Erythroblast (primary cell): Measurements from ENCODE around the gene PIEZO2.

Source experiments
- DNase-seq, 2 experiments: peaks; one replicate each; lab custom pipeline; 2025; lab: John Stamatoyannopoulos, UW
- GATA1 ChIP-seq: IDR thresholded peaks from 2 replicates; pipeline ENCODE4 v1.6.1; 2011; ENCODE audit warnings: low read depth, mild to moderate bottlenecking, control low read depth, low read length, moderate library complexity
- POLR2A ChIP-seq: IDR thresholded peaks from 2 replicates; pipeline ENCODE4 v1.6.1; 2011; ENCODE audit warnings: mild to moderate bottlenecking, low read length

The PIEZO2 gene

DNA sequence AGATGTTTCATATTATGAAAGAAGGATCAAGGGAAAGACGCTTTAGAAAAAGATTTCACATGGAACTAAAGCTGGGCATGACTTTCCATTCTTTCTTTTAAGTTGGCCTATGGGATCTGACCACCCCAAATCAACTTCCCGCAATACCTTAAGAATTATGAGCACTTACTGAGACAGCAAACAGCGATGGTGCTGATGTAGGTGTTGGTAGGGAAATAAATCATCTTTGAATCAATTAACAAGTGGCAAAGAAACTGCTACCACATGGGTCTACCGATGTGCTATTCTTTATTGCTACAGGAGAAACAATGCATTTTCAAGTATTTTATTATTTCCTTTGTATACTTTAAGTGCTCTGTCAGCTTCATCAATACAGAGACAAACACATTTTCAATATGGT is 239.6 kb downstream of the PIEZO2 start:
- no peak for TF ChIP-seq GATA1
- no peak for TF ChIP-seq POLR2A
- no peak for DNase-seq

GRCh38 chr18:10908760-10909159 is 240.6 kb downstream of the PIEZO2 start:
- DNase-seq = no peak
- TF ChIP-seq POLR2A = no peak
- no peak for TF ChIP-seq GATA1

GRCh38 chr18:10907749-10908148 is 241.6 kb downstream of the PIEZO2 start:
- TF ChIP-seq GATA1 = no peak
- no peak for TF ChIP-seq POLR2A
- no peak for DNase-seq

GRCh38 chr18:10901329-10901728 is 248.0 kb downstream of the PIEZO2 start:
- no peak for TF ChIP-seq POLR2A
- no peak for TF ChIP-seq GATA1
- DNase-seq = no peak

DNA sequence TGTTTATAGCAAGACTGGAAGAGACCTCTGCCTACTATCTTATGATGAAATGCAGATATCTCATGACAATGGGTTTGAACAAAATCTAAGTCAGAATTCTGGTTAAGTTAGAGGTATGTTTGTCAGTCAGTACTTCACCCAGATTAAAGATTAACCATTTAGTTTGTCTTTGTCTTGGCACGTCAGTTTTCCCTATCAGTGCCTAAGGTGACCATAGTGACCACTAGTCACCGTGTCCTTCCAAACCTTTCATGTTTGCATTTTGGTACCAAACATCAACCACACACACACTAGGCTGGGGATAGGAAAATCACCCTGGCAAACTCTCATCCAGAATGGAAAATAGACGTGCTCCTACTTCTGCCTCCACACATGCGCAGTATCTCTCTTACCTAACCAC is 248.9 kb downstream of the PIEZO2 start:
- no peak for TF ChIP-seq GATA1
- TF ChIP-seq POLR2A = no peak
- no peak for DNase-seq

- DNase-seq = no peak
- TF ChIP-seq GATA1 = no peak
- no peak for TF ChIP-seq POLR2A
Observed at GRCh38 chr18:10899481-10899880, 249.9 kb downstream of the PIEZO2 start.

DNA sequence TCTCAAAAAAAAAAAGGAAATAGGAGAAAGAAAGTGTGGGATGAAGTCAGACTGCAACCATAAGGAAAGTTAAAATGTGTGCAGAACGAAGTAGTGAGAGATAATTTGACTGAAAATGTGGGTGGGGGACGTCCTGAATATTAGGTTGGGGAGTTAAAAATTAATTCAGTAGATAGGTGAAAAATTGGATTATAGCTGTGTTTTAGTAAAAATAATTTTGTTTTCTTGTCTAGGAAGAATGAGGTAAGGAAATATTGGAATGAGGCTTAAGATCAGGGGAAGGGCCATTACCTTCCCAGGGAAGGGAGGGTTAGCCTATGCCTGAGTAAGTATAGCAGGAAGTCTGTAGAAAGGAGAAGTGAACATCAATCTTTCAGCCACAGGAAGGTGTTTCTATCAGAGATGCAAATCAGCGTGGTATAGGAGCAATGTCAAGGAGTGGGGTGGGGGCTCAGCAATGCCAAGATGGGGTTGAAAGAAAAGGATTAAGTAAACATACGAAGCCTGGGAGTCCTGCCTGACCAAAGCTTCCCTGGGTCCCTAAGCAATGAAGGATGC is 250.9 kb downstream of the PIEZO2 start:
- DNase-seq = no peak
- TF ChIP-seq GATA1 = no peak
- TF ChIP-seq POLR2A = no peak

- DNase-seq = no peak
- TF ChIP-seq POLR2A (no peak), GATA1 (no peak)
Observed at GRCh38 chr18:10896851-10897250, 252.5 kb downstream of the PIEZO2 start.

DNA sequence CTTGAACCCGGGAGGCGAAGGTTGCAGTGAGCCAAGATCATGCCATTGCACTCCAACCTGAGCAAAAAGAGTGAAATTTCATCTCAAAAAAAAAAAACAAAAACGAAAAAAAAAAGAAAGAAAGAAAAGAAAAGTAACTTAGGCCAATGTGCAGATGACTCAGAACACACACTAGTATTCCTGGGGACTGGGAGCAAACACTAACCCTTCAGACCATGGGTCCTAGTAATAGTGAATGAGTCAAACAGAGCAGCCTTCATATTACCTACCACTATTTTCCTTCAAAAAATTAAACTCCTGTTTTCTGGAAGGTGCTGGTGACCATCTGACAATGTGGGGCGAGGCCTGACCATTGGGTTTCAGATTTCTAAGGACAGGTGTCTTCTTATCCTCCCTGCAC is 253.4 kb downstream of the PIEZO2 start:
- TF ChIP-seq GATA1 (no peak), POLR2A (no peak)
- no peak for DNase-seq

DNA sequence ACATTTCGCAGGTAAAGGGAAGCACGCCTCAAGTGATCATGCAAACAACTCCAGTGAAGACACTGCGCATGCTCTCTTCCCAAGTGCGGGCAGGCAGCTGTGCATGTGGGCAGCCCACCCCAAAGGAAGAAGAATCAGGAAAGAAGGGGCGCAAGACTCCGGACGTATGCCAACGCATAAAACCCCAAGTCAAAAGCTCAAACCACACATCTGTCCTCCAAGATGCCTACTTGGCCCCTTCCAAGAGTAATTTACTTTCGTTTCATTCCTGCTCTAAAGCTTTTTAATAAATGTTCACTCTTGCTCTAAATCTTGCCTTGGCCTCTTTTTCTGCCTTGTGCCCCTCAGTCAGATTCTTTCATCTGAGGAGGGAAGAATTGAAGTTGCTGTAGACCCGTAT is 254.9 kb downstream of the PIEZO2 start:
- no peak for TF ChIP-seq GATA1
- no peak for TF ChIP-seq POLR2A
- DNase-seq = no peak

DNA sequence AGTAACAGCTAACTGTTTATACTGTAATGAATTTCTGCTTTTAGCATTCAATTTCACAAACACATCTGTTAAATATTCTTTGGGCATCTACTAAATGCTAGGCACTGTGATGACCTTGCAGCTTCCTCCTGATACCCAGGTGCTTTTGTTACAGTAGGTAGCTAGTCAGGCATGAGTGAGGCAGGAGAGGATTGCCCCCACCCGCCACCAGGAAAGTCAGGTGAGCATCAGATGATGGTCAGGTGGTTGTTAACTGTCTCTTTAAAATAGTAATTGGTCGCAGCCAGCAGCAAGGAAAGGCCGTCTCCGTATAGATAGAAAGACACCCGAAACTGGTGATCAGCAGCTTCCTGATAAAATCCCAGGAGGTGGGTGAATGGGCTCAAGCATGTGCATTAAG is 255.6 kb downstream of the PIEZO2 start:
- no peak for TF ChIP-seq POLR2A
- TF ChIP-seq GATA1 = no peak
- DNase-seq = no peak

- DNase-seq = no peak
- no peak for TF ChIP-seq POLR2A
- TF ChIP-seq GATA1 = no peak
Observed at GRCh38 chr18:10893196-10893595, 256.2 kb downstream of the PIEZO2 start.

DNA sequence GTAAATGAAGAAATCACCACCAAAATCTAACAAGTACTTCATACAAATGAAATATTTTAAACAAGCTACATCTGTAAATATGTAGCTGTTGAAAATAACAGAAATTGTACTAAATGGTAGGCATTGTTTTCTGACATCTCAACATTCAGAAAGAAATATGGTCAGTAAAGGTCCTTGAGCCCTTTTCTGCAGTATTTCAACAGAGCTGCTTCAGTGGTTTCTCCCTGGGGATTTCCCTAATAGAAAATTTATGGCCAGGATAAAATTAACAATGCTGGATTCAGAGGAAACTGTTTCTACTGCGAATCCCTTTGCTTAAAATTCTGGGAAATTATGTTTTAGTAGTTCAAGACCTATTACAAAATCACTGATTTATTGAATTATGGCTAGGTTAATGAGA is 256.6 kb downstream of the PIEZO2 start:
- TF ChIP-seq POLR2A (no peak), GATA1 (no peak)
- no peak for DNase-seq

DNA sequence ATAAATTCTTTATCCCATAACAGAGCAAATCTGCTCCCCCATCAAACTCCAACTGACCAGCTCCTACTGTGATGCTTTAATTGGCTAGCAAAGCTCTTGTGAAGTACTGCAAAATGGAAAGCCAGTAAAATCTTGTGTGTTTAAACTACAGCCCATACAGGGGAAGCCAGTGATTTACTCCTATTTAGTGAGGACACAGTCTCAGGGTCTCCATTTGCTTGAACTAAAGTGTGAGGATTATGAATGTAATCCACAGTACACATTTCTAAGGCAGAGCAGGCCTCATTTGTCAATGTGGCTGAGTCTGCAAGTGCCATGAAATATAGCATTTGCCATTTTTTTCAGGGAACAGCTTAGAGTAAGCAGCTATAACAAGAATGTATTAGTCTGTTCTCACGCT is 259.3 kb downstream of the PIEZO2 start:
- DNase-seq = no peak
- TF ChIP-seq GATA1 (no peak), POLR2A (no peak)

GRCh38 chr18:10878703-10879102 is 270.7 kb downstream of the PIEZO2 start:
- DNase-seq = no peak
- TF ChIP-seq POLR2A (no peak), GATA1 (no peak)

DNA sequence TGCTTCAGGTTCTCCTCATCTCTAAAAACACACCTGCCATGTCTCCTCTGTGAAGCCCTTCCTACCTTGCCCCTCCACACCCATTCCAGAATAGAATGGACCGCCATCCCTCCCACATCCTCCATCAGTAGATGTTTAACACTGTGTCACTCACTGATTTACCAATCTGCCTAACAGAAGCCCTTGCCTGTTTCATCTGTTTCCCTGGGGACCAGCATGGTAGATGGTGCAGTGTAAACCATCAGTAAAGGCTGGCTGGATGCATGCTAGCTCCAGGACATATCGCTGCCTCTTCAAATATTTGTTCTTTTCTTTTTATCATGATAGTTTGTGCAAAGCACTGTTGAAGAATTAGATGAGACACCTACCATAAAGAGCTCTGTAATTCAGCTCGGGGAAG is 271.4 kb downstream of the PIEZO2 start:
- TF ChIP-seq POLR2A = no peak
- no peak for TF ChIP-seq GATA1

More for the DNA sequence above, 271.4 kb downstream of the PIEZO2 start:
- no peak for DNase-seq
